ENCODE data around the gene DDX42.

Gene DDX42

DNA sequence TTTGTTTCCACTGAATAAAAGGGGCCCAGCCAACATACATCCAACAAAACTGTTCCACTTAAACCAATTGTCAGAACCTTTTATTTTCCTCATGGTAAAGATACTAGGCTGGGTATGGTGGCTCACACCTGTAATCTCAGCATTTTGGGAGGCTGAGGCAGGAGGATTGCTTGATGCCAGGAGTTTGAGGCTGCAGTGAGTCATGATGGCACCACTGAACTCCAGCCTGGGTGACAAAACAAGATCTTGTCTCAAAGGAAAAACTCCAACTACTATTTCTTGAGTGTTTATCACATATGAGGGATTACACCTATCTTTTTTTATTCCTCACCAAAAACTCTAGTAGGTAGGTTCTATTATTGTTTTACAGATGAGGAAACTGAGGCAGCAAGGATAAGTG lies 48.6 kb downstream of the DDX42 start:
- no peak for DNase-seq (ENCODE audit: low spot score)
- no peak for FAIRE-seq

DNA sequence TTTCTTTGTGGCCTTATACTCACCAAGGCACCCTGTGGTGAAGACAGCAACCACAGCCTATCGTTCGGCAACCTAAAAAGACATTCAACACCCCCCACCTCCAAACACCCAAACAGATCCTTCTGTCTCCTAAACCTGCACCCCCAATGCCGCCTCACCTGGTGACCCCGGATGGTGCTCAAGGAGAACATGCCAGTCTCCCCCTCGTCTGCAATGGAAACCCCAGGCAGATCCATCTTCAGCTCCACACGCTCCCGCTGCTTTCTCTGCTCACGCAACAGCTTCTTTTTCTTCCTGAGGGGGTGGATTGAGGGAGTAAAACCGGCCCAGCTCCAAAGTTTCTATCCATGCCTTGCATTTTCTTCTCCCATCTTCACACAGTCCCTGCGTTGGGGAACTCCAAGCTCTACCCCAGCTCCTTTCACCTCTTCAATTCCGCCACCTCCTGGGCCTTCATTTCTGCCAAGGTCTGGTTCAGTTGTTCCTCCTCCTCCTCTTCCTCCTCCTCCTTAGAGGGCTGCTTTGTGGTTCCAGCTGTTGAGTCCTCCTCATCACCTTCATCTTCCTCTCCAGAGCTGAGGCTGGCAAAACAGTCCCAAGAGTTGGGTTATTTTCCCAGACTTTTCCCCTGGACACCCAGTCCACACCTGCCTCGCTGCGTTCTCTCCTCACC lies 49.8 kb downstream of the DDX42 start:
- FAIRE-seq (no peak), DNase-seq (ENCODE audit: low spot score) (no peak)

DNA sequence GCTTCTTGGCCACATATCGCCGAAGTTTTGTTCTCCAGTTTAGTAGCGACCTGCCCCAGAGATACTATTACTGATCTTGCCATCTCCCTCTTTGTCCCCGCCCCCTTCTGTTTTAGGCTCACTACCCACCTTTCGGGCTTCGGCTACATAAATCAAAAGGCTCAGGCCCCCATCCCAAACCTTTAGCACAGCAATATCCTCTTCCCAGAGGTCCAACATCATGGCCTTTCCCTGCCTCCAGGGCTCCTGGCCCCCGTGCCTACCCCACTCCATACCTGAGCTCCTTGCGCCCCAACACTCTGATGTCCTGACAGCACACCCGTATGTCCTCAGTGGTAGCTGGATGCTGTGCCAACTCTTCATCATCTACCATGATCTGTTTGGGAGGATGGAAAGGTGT lies 50.4 kb downstream of the DDX42 start:
- FAIRE-seq, result no peak
- DNase-seq (ENCODE audit: low spot score), result no peak

DNA sequence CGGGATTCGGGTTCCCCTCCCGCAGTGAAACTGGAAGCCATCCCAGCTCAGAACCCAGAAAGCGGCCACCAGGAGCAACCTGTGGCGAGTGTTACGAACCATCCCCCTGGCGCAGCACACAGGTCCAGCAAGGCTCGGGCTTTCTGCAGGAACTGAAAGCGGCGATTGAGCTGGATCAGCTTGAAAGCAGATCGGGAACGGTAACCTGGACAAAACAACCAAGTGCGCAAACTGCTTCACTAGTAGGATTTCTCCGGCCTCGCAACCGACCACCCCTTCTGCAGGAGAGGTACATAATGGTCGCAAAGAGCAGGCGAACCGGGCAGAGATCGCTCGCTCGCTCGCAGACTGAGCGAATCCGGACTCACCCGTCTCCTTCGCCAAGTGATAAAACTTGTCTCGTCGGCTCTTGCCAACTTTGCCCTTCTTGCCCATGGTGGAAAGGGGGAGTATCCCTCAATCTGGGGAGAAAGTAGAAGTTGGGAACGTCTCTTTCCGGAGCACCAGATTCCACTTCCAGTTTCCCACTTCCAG lies 52.6 kb downstream of the DDX42 start:
- no peak for FAIRE-seq

DNA sequence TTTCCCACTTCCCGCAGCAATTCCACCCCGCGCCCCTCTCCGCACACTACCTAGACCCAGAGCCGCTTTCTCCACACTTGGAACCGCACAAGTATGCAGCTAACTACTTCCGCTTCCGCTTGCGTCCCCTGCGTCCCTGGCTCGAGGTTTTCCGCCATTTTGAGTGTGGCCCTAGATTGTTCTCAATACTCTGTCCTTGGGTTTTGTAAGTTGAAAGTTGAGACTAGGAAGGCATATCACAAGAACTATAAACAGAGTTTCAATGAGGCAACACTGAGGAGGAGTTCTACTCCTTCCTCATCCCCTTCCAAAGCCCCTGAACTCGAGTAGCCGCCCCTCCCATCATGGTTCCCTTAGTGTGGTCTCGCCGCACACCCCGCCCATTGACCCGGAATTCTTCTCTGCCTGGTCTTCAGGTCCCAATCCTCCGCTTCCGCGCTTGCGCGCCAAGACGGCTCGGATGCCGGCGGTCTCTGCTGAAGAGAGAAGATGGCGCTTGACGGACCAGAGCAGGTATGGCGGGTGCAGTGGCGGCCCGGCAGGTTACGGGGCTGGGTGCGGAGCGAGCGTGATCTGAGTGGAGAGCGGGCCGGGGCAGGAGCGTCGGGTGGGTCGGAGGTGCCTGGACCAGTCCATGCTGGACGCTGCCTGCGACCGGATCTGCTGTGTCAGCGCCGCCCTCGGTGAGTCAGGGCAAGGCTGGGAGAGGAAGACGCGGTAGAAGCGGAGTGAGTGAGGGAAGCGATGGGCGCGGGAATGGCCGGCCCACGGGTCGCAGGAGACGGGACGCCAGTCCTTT lies 53.2 kb downstream of the DDX42 start, which contains the start of the genes FTSJ3 and PSMC5:
Gene FTSJ3, minus strand, starts transcription at position 662 of the 799 bp plus-strand sequence. CDS start 761 bp downstream, outside the sequence.
Gene PSMC5, plus strand, starts transcription at position 430 of the 799 bp plus-strand sequence. Its CDS starts 60 bp downstream, at position 490.
- peak; percentile 87 for FAIRE-seq

More for the DNA sequence above, 52.6 kb downstream of the DDX42 start:
- DNase-seq (ENCODE audit: low spot score), result peak; percentile 29

DNA sequence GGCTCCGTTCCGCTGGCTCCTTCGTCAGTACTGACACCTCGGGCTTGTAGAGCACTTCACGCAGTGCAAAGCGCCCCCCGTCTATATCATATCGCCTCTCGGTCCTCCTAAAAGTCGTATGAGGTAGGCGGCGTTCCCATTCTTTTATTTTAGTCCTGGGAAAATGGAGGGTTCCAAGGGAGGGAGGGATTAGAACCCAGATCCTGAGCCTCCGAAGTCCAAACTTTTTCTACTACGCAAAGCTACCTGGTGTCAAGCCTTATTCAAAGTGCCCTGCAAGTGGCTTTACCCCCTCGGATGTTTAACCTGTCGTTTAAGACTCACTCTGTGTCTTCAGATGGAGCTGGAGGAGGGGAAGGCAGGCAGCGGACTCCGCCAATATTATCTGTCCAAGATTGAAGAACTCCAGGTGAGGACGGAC lies 53.8 kb downstream of the DDX42 start:
- FAIRE-seq, result no peak
- DNase-seq (ENCODE audit: low spot score), result no peak

More for the DNA sequence above, 53.2 kb downstream of the DDX42 start, which contains the start of the genes FTSJ3 and PSMC5:
- peak; percentile 97 for DNase-seq (ENCODE audit: low spot score)

DNA sequence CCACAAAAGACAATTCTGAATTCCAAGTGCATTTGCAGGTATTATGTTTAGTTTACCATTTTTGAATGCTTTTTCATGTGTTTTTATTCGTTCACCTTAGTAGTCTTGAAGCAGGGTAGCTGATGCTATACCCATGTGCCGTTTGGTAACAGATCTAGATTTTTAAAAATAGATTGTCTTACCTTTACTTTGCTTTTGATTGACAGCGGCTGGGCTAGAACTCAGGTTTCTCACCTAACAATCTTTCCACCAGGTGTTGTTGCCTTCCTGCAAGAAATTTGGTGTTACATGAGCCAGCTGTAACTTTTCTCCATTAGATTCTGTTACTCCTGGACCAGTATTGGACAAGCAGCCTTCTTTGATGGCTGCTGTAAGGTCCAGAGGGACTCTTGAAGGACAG lies 55.0 kb downstream of the DDX42 start:
- DNase-seq (ENCODE audit: low spot score) (no peak), FAIRE-seq (no peak)

DNA sequence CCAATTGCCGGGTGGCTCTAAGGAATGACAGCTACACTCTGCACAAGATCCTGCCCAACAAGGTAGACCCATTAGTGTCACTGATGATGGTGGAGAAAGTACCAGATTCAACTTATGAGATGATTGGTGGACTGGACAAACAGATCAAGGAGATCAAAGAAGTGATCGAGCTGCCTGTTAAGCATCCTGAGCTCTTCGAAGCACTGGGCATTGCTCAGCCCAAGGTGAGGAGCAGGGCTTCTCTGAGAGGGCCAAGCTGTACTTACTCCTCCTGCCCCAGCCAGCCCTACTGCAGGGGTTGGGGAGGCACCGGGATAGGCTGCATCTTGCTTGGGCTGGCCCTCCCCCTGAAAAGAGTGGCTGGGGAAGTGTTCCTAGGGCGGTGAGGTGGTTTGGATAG lies 56.3 kb downstream of the DDX42 start:
- no peak for FAIRE-seq
- DNase-seq (ENCODE audit: low spot score), result no peak

DNA sequence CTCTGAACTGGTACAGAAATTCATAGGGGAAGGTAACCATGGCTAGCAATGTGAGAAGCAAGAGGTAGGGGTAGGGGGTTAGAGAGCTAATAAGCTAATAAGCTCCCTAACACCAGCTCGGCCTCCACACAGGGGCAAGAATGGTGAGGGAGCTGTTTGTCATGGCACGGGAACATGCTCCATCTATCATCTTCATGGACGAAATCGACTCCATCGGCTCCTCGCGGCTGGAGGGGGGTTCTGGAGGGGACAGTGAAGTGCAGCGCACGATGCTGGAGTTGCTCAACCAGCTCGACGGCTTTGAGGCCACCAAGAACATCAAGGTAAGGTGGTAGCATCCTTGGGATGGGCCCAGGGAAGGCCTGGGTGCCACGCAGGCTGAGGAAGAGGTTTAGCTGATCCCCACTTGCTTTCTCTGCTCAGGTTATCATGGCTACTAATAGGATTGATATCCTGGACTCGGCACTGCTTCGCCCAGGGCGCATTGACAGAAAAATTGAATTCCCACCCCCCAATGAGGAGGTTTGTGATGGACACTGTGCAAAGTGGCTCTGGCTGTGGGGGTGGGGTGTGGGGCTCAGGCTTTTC lies 57.0 kb downstream of the DDX42 start:
- no peak for DNase-seq (ENCODE audit: low spot score)
- no peak for FAIRE-seq

DNA sequence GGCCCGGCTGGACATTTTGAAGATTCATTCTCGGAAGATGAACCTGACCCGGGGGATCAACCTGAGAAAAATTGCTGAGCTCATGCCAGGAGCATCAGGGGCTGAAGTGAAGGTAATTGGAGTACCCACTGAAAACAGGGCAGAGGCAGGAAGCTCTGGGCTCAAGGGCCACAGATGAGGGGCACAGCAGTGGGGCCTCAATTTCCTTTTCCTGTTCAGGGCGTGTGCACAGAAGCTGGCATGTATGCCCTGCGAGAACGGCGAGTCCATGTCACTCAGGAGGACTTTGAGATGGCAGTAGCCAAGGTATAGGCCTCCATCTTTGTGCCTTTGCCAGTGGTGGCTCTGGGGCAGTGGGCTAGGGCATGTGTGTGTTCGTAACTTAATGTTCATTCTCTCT lies 57.5 kb downstream of the DDX42 start:
- DNase-seq (ENCODE audit: low spot score) (no peak), FAIRE-seq (no peak)

DNA sequence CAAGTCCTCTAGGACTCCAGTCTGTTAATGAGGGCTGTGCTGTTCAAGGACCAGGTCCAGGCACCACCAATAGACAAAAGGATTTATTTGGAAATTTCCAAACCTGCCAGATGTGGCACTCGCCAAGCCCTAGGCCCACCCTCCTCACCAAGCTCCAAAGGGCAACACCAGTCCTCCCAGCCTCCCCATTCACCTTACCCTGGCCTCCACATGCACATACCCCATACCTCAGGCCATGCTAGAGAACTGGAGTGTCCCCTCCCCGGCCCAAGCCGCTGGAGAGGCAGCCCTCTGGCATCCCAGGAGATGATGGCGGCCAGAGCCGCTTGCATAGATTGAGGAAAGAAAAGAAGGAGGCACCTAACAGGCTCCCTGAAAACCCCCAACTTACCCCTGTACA lies 58.0 kb downstream of the DDX42 start:
- DNase-seq (ENCODE audit: low spot score), result no peak
- no peak for FAIRE-seq

DNA sequence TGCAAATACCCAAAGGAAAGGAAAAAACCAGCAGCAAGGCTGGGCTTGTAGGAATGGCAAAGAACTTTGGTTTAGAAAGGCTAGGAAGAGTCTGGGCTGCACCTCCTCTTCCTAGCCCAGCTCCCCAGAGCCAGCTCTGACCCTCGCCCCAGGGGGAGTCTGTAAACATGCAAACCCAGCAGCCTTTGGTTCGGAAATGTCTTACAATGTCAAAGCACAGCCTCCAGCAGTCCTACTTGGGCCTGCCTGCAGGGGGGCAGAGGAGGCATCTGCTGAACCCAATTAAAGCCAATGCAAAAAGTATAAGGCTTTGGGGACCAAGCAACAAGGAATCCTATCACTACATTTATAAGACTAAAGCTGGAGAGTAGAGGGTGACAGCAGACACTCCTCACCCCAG lies 58.5 kb downstream of the DDX42 start:
- DNase-seq (ENCODE audit: low spot score) (no peak), FAIRE-seq (no peak)

DNA sequence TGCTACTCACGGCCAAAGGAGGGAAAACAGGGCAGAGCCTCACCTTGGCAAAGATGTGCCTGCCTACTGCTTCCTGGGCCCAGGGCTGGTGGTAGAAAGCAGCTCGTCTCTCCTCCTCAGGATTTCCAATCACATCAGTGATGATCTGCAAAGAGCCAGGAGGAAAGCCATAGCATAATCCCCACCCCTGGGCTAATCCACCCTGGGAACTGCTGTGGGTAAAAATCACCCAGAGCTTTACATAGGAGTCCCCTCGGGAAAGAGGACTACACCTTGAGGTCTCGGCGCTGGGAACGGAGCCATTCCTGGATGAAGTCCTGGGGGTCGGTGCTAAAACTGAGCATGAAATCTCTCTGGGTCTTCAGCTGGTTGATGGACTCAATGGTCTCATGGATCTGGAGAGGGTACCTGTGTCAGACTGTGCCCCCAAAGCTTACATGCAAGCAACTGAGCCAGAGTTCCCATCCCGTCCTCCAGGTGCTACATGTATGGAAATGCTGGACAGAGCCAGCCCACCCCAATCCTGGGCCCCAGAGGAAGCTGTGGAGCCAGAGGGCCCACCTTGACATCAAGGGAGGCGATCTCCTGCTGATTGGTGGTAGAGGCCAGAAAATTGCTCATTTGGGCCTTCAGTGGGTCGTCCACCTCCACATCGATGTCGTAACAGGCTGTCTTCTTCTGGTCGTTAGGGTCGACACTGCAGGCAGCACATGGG lies 59.2 kb downstream of the DDX42 start:
- no peak for DNase-seq (ENCODE audit: low spot score)

DNA sequence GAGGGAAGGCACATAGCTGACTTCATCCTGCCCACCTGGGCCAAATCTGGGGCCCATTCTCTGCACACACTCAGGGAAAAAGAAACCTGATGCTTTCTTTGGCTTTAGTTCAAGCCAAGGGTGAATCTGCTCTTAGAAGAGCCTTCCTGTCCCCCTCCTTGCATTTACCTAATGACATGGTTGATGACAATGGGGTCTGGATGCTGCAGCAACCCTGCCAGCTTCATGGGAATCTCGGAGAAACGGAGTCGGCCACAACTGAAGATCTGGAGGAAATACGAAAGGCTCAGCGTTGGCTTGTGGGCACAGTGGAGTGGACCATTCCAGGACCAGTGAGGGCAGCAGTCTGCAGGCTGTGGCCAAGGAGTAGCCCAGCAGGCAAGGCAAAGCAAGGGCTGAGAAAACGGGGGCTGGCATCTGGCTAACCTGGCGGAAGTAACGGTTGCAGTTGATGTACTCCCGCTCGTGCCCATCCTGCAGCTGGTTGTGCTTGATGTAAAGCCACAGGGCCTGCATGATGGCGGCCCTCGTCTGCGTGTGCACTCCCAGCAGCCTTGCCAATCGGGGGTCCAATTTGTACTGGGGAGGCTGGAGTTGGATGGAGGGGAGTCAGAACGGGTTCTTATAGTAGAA lies 59.9 kb downstream of the DDX42 start:
- FAIRE-seq, result peak; percentile 32
- no peak for DNase-seq (ENCODE audit: low spot score)

More for the DNA sequence above, 59.2 kb downstream of the DDX42 start:
- FAIRE-seq, result no peak

DNA sequence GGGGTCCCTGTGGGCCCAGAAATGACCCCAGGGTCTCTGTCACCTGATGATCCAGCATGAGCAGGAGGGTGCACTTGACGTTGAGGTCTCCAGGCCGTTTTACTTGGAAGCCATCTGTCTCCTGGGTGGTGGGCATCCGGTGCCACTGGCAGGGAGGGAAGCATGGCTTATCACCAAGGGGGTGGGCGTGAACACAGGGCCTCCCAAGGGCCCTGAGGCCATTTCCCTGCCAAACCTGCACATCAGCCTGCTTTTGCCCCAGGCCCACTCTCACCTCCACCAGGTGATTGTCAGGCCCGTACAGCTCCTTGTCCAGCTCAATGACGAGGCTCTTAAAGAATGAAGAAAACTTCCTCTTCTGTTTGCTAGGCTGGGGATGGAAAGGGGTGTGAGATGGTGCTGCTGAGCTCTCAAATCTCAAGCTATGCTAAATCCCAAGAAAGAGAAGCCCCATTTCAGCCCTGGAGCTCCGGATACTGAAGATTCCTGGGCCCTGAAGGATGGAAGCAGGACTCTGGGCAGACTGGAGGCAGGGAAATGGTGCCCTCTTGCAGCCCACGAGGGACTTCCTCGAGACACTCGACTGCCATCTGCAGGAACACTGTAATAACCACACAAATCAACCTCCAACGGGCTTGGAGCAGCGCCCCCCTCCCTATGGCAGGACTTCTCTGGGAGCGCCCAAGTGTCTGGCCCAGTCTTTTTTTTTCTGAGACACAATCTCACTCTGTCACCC lies 60.6 kb downstream of the DDX42 start:
- DNase-seq (ENCODE audit: low spot score), result peak; percentile 88
- FAIRE-seq, result peak; percentile 66

DNA sequence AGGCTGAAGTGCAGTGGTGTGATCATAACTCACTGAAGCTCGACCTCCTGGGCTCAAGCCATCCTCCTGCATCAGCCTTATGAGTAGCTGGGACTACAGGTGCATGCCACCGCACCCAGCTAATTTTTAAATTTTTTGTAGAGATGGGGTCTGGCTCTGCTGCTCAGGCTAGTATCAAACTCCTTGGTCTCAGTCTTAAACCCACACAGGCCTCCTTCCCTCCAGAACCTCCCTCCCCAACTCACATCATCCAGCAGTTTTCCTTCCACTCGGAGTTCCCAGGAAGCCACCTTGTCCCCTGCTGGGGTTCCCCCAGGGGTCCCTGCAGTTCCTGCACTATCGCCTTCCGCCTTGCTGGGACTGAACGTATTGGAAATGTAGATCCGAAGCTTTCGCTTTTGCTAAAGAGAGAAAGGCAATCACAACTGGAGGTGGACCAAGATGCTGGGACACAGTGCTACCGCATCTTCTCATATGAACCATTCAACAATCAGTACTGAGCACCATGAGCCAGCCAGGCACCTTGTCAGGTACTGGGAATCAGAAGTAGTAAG lies 61.3 kb downstream of the DDX42 start:
- DNase-seq (ENCODE audit: low spot score), result no peak
- FAIRE-seq, result no peak

DNA sequence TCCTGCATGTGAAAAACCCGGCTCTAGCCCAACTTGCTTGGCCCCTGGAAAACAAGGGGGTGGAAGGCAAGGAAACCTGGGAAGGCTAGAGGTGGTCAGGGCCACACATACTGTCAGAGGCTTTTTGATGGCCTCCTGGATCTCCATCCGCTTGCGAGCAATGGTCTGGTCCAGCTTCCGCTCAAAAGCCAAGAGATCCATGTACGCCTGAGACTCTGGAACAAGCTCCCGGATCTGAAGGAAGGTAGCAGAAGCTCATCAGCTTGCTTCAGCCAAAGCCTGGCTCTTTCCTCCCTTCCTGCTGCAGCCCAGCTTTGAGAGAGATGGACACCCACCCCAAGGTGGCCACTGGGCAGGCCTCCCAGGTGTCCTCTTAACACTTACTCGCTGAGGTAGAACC lies 62.8 kb downstream of the DDX42 start:
- FAIRE-seq, result no peak
- DNase-seq (ENCODE audit: low spot score), result no peak

DNA sequence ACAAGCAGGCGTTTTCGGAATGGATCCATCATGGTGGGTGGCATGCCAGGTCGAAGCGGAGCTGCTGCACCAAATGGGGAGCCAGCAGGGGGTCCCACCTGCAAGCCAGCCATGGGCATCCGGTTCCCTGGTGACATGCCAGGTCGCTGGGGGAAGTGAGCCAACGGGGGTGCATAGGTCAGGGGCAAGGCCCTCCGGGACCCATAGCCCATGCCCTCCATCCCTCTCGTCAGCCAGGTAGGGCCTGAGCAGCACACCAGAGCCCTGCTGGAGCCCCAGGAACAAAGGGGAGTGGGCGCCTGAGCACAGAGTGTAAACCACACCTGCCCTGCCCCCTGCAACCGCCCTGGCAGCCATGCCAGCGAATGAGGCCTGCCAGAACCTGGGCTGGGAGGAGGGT lies 63.5 kb downstream of the DDX42 start:
- FAIRE-seq, result no peak
- DNase-seq (ENCODE audit: low spot score), result no peak

DNA sequence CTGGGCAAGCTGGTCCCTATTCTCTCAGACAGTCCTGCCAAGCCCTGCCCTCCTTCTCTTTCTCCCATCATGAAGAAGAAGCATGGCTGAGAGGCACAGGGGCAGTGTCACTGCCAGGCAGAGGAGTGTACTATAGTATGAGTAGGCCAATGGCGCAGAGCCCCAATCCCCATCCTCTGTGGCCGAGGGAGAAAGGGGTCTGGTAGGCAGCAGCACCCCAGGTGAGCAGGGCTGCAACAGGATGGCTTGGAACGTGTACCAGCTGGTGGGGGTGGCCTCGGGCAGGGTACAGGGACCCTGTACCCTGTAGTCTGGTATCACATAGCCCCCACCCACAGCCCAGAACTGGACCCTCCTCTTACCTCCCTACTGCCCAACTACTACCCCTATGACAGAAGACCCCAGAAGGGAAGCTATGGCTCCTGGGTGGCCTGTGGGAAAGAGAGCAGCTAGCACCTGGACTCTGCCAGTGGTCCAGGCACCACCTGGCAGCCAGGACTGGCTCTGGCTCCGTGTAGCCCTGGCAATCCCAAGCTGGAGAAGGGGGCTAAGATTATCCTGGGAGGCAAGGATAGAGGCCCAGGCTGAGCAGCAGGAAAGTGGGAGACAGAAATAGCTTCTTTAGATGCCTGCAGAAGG lies 64.1 kb downstream of the DDX42 start:
- no peak for FAIRE-seq
- DNase-seq (ENCODE audit: low spot score), result no peak

Data from urothelium cell line (cell line).